Peyer's patch (tissue), 4 donors: ENCODE measurements around the gene TMEM117.

ENCODE experiments used
- CTCF ChIP-seq, 6 experiments: fragments of 450-650 bp in 4 of 6; fragments of 200-600 bp in 2 of 6; sonication (generic) in 1 of 6; IDR thresholded peaks; one replicate each; pipeline ENCODE4 v1.5.1; 2017 to 2019; ENCODE audit warnings: antibody characterized with exemption in 6 of 6, mild to moderate bottlenecking in 3 of 6, moderate library complexity in 1 of 6
- POLR2A ChIP-seq, 2 donors: fragments of 450-650 bp; IDR thresholded peaks; one replicate each; pipeline ENCODE4 v1.5.1; 2017; ENCODE audit warnings: antibody characterized with exemption in 2 of 2, mild to moderate bottlenecking in 2 of 2, moderate library complexity in 2 of 2

GRCh38 chr12:43951286-43951685 lies 115.4 kb downstream of the TMEM117 start:
- TF ChIP-seq CTCF (IDR thresholded peaks at IDR 0.05) (no peak), POLR2A (IDR thresholded peaks at IDR 0.05) (no peak)
